PC-9 (cell line): Measurements from ENCODE around the gene POFUT2. TPM values are rescaled to one million over a fixed set of nuclear protein-coding genes. Genes with fewer than 3 reads are reported as not detected.

Experiments used
- BruUV-seq: library from RNA; stranded (reverse); fragments of 400-500 nt; replicated peaks from 2 replicates; lab custom pipeline; 2021; lab: Mats Ljungman, UMichigan
- CTCF ChIA-PET: fragments of 300-600 bp; sonication (Branson Sonifier 250); formaldehyde crosslinking; loops from one replicate; lab custom pipeline; 2022; ENCODE audit warnings: antibody characterized with exemption; lab: Charles Lee
- POLR2A ChIA-PET: fragments of 300-600 bp; sonication (Branson Sonifier 250); formaldehyde crosslinking; loops from one replicate; lab custom pipeline; 2022; ENCODE audit warnings: antibody characterized with exemption; ENCODE audit not compliant: unreplicated experiment; lab: Charles Lee
- DNase-seq, 2 experiments: peaks; one replicate each; pipeline versions ENCODE4 v3.0.0 to v3.0.0-alpha.2; 2015 to 2022; ENCODE audit warnings: mixed read lengths in 1 of 2
- H2AFZ ChIP-seq: fragments of 200-600 bp; sonication (generic); 2 replicates; pipeline ENCODE4 v1.8.1; 2017; ENCODE audit warnings: antibody characterized with exemption
- H3F3A ChIP-seq: fragments of 200-600 bp; sonication (generic); 2 replicates; pipeline ENCODE4 v1.8.1; 2017; ENCODE audit warnings: antibody characterized with exemption, mild to moderate bottlenecking, low read depth; ENCODE audit not compliant: insufficient read depth
- H3K27ac ChIP-seq: fragments of 200-600 bp; sonication (generic); 2 replicates; pipeline ENCODE4 v1.6.1; 2016; ENCODE audit warnings: mixed run types
- H3K27me3 ChIP-seq: fragments of 200-600 bp; sonication (generic); 2 replicates; pipeline ENCODE4 v1.6.1; 2016; ENCODE audit warnings: low read depth, mixed run types; ENCODE audit not compliant: insufficient read depth
- H3K36me3 ChIP-seq: fragments of 200-600 bp; sonication (generic); 2 replicates; pipeline ENCODE4 v1.6.1; 2016; ENCODE audit warnings: low read depth, mixed run types
- H3K4me1 ChIP-seq: fragments of 200-600 bp; sonication (generic); replicated peaks from 2 replicates; pipeline ENCODE4 v1.6.1; 2016; ENCODE audit warnings: mixed run types; ENCODE audit not compliant: insufficient read depth
- H3K4me2 ChIP-seq: fragments of 200-600 bp; sonication (generic); 2 replicates; pipeline ENCODE4 v1.6.1; 2017; ENCODE audit warnings: mixed run types
- H3K4me3 ChIP-seq: fragments of 200-600 bp; sonication (generic); 2 replicates; pipeline ENCODE4 v1.6.1; 2016; ENCODE audit warnings: mixed run types
- H3K79me2 ChIP-seq: fragments of 200-600 bp; sonication (generic); 2 replicates; pipeline ENCODE4 v1.6.1; 2017; ENCODE audit warnings: low read depth, mixed run types
- H3K9me2 ChIP-seq: fragments of 200-600 bp; sonication (generic); 2 replicates; pipeline ENCODE4 v1.8.1; 2017; ENCODE audit warnings: mild to moderate bottlenecking; ENCODE audit not compliant: insufficient read depth
- H3K9me3 ChIP-seq: fragments of 200-600 bp; sonication (generic); 2 replicates; pipeline ENCODE4 v1.8.1; 2016; ENCODE audit warnings: low read depth; ENCODE audit not compliant: insufficient read depth
- H4K20me1 ChIP-seq: fragments of 200-600 bp; sonication (generic); 2 replicates; pipeline ENCODE4 v1.8.1; 2017; ENCODE audit not compliant: insufficient read depth
- CTCF ChIP-seq: fragments of 200-600 bp; sonication (generic); conservative IDR thresholded peaks from 2 replicates; pipeline ENCODE4 v1.6.1; 2017; ENCODE audit warnings: mixed run types, antibody characterized with exemption, mild to moderate bottlenecking, moderate library complexity
- EZH2 ChIP-seq: fragments of 200-600 bp; sonication (generic); IDR thresholded peaks from 2 replicates; pipeline ENCODE4 v1.8.0; 2017; ENCODE audit warnings: antibody characterized with exemption, low read depth
- intact Hi-C: fragments of 100-400 bp; cut with micrococcal nuclease; formaldehyde crosslinking; loops from one replicate; pipeline ENCODE4 v1.10.0; 2022; ENCODE audit not compliant: unreplicated experiment
- total RNA-seq: library from RNA; stranded (reverse); gene quantifications from 2 replicates; pipeline ENCODE4 v1.2.3, GENCODE V29; 2021

Gene POFUT2
- total RNA-seq, 1 experiment from 2014 or later = 32.6 TPM

- H3K9me2 ChIP-seq = no peaks in the 10 kb centered on the region
- no peak overlapping the region for H2AFZ ChIP-seq
- no peaks in the 10 kb centered on the region for H3K36me3 ChIP-seq
- no peaks in the 10 kb centered on the region for H3K9me3 ChIP-seq
- ChIA-PET POLR2A (no interaction called here), CTCF (no interaction called here)
- no peak overlapping the region for H3K4me3 ChIP-seq
- no peak overlapping the region for H3K27ac ChIP-seq
- TF ChIP-seq CTCF = no peak
- no peak for TF ChIP-seq EZH2
- H4K20me1 ChIP-seq = no peaks in the 10 kb centered on the region
- H3F3A ChIP-seq = no peaks in the 10 kb centered on the region
- no peak overlapping the region for H3K4me2 ChIP-seq
- no peaks in the 10 kb centered on the region for H3K79me2 ChIP-seq
- H3K27me3 ChIP-seq = no peaks in the 10 kb centered on the region
- H3K4me1 ChIP-seq = no peaks in the 10 kb centered on the region
- BruUV-seq = no TSS peak
- no peak for DNase-seq
- intact Hi-C loops = no loop called here
These were observed 18.7 kb upstream of the POFUT2 start for GRCh38 chr21:45306453-45306831.

- Histone ChIP-seq H3K4me2 (no peak overlapping the region), H3F3A (no peaks in the 10 kb centered on the region), H3K9me2 (no peaks in the 10 kb centered on the region), H3K27me3 (no peaks in the 10 kb centered on the region), H4K20me1 (no peaks in the 10 kb centered on the region), H3K4me3 (no peak overlapping the region), H2AFZ (no peak overlapping the region), H3K79me2 (no peaks in the 10 kb centered on the region), H3K36me3 (no peaks in the 10 kb centered on the region), H3K27ac (no peak overlapping the region), H3K9me3 (no peaks in the 10 kb centered on the region), H3K4me1 (no peaks in the 10 kb centered on the region)
- TF ChIP-seq EZH2 (no peak), CTCF (no peak)
- ChIA-PET POLR2A (no interaction called here), CTCF (no interaction called here)
- intact Hi-C loops = no loop called here
- DNase-seq = no peak
- BruUV-seq = no TSS peak
These were observed 18.1 kb upstream of the POFUT2 start for GRCh38 chr21:45305836-45306235.

- POLR2A ChIA-PET = no interaction called here
- intact Hi-C loops = no loop called here
These were observed 17.2 kb upstream of the POFUT2 start for GRCh38 chr21:45304945-45305344.

More at GRCh38 chr21:45304945-45305344, 17.2 kb upstream of the POFUT2 start:
- CTCF ChIA-PET = no interaction called here
- Histone ChIP-seq H3K36me3 (no peaks in the 10 kb centered on the region), H4K20me1 (no peaks in the 10 kb centered on the region), H3K4me1 (no peaks in the 10 kb centered on the region), H3K27ac (no peak overlapping the region), H3K79me2 (no peaks in the 10 kb centered on the region), H3K4me2 (no peak overlapping the region), H3K9me2 (no peaks in the 10 kb centered on the region), H3F3A (no peaks in the 10 kb centered on the region), H3K27me3 (no peaks in the 10 kb centered on the region), H3K4me3 (no peak overlapping the region), H2AFZ (no peak overlapping the region), H3K9me3 (no peaks in the 10 kb centered on the region)
- no TSS peak for BruUV-seq
- no peak for TF ChIP-seq CTCF
- no peak for TF ChIP-seq EZH2
- no peak for DNase-seq
